Testis (tissue), 3 donors: ENCODE data around the gene SH3RF2. TPM values are rescaled to one million over a fixed set of nuclear protein-coding genes. Genes with fewer than 3 reads are reported as not detected.

Experiments used
- DNase-seq: peaks from one replicate; pipeline ENCODE4 v3.0.0-alpha.2; 2019
- H3K27ac ChIP-seq, 2 donors: fragments of 200-600 bp; sonication (generic); one replicate each; pipeline ENCODE4 v1.5.1; 2019
- H3K27me3 ChIP-seq: fragments of 200-600 bp; sonication (generic); one replicate; pipeline ENCODE4 v1.5.1; 2019
- H3K36me3 ChIP-seq: fragments of 200-600 bp; sonication (generic); one replicate; pipeline ENCODE4 v1.5.1; 2017; ENCODE audit warnings: low read depth; ENCODE audit errors: missing control alignments
- H3K4me1 ChIP-seq: fragments of 200-600 bp; sonication (generic); one replicate; pipeline ENCODE4 v1.5.1; 2019
- H3K4me3 ChIP-seq, 2 donors: fragments of 200-600 bp; sonication (generic); one replicate each; pipeline ENCODE4 v1.5.1; 2017 to 2019
- H3K9me3 ChIP-seq: fragments of 200-600 bp; sonication (generic); one replicate; pipeline ENCODE4 v1.5.1; 2017
- POLR2A ChIP-seq: fragments of 450-650 bp; IDR thresholded peaks from one replicate; pipeline ENCODE4 v1.6.1; 2017; ENCODE audit warnings: antibody characterized with exemption, mild to moderate bottlenecking, moderate library complexity
- WGBS, 2 donors: methylation state at CpG; one replicate each; pipeline ENCODE4 v1.1.5; 2018; 5-methylcytosine and 5-hydroxymethylcytosine counted together
- intact Hi-C: fragments of 100-400 bp; cut with DNase I; formaldehyde crosslinking; loops from one replicate; pipeline ENCODE4 v1.15.1; 2023; ENCODE audit warnings: low total_unique reads
- polyA plus RNA-seq: library from polyadenylated mRNA; stranded (reverse); fragments of 350-450 nt; fragmentation: Illumina TruSeq; extraction: RNeasy Lipid Tissue Mini Kit (QIAGEN cat#74804); gene quantifications from one replicate; pipeline ENCODE4 v1.2.3, GENCODE V29; 2014; ENCODE audit warnings: low read depth, low replicate concordance; ENCODE audit not compliant: insufficient read depth
- total RNA-seq, 2 donors: library from RNA; depleted of rRNA; stranded (reverse); fragments of >200 nt; gene quantifications; one replicate each; pipeline ENCODE4 v1.2.3, GENCODE V29; 2016
- TF ChIP-seq, protein P1 (sequence below), 3 experiments: fragments of 450-650 bp in 2 of 3; fragments of 200-600 bp in 1 of 3; sonication (generic) in 1 of 3; IDR thresholded peaks; one replicate each; pipeline ENCODE4 v1.5.1; 2016 to 2019; ENCODE audit warnings: antibody characterized with exemption in 3 of 3, mild to moderate bottlenecking in 2 of 3, moderate library complexity in 1 of 3

Gene SH3RF2
- total and polyA plus RNA-seq, 3 donors from 2014 or later, result 127 to 416 (median 378) TPM

DNA sequence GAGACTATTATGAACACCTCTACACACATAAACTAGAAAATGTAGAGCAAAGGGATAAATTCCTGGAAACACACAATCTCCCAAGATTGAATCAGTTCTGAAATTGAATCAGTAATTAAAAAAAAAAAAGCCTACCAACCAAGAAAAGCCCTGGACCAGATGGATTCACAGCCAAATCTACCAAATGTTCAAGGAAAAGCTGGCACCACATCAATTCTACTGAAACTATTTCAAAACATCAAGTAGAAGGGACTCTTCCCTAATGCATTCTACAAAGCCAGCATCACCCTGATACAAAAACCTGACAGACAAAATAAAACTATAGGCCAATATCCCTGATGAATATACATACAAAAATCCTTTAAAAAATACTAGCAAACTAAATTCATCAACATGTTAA, 38.2 kb upstream of the SH3RF2 start:
- TF ChIP-seq, protein P1, sequence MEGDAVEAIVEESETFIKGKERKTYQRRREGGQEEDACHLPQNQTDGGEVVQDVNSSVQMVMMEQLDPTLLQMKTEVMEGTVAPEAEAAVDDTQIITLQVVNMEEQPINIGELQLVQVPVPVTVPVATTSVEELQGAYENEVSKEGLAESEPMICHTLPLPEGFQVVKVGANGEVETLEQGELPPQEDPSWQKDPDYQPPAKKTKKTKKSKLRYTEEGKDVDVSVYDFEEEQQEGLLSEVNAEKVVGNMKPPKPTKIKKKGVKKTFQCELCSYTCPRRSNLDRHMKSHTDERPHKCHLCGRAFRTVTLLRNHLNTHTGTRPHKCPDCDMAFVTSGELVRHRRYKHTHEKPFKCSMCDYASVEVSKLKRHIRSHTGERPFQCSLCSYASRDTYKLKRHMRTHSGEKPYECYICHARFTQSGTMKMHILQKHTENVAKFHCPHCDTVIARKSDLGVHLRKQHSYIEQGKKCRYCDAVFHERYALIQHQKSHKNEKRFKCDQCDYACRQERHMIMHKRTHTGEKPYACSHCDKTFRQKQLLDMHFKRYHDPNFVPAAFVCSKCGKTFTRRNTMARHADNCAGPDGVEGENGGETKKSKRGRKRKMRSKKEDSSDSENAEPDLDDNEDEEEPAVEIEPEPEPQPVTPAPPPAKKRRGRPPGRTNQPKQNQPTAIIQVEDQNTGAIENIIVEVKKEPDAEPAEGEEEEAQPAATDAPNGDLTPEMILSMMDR (IDR thresholded peaks at IDR 0.05), result no peak
- no peak for TF ChIP-seq POLR2A
- Histone ChIP-seq H3K4me1 (no peaks in the 10 kb centered on the region), H3K4me3 (no peak overlapping the region), H3K27me3 (no peaks in the 10 kb centered on the region), H3K27ac (no peak overlapping the region), H3K9me3 (no peaks in the 10 kb centered on the region), H3K36me3 (no peaks in the 10 kb centered on the region)
- intact Hi-C loops, result no loop called here
- DNase-seq, result no peak

DNA sequence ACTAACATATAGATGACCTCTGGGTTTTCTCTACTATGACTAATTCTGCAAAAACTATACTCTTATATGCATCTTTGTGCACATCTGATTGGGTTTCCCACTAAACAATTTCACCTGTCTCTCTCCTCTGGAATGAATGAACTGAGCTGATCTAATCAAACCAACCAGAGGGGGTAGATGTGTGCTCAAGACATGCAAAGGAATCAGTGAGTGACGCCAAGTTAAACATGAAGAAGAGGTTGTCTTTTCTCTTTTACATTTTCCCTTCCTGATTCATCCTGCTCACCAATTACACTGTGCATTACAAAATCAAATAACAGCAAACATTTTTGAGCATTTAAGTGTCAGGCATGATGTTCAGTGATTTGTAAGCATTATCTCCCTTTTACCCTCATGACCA, 34.0 kb upstream of the SH3RF2 start:
- no peak overlapping the region for H3K4me3 ChIP-seq
- H3K4me1 ChIP-seq, result no peaks in the 10 kb centered on the region
- intact Hi-C loops, result no loop called here
- H3K27me3 ChIP-seq, result no peaks in the 10 kb centered on the region
- WGBS, 2 donors, result 86 to 87% methylated on average over 1 of the region's 1 CpG
- no peak overlapping the region for H3K27ac ChIP-seq
- H3K36me3 ChIP-seq, result no peaks in the 10 kb centered on the region
- no peak for DNase-seq
- no peaks in the 10 kb centered on the region for H3K9me3 ChIP-seq
- no peak for TF ChIP-seq POLR2A
- TF ChIP-seq, protein P1 (IDR thresholded peaks at IDR 0.05), result no peak

DNA sequence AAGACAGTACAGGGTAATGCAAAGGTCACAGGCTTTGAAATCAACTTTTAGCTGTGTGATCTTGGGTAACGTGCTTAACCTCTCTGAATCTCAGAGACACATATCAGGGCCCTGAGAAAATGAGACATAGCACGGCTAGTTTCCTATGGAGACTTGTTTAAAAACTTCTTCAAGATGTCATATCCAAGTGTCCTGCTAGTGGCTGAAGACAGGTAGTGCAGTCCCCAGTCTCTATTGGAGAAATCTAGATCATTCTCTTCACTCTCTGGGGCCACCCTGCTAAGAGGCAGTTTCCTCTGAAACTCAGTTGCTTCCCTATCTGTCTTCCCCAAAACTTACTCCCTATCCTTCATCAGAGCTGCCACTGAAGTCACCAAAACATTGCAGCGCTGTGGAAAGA, 33.3 kb upstream of the SH3RF2 start:
- no peaks in the 10 kb centered on the region for H3K36me3 ChIP-seq
- H3K4me3 ChIP-seq, result no peak overlapping the region
- no peak for DNase-seq
- no peaks in the 10 kb centered on the region for H3K27me3 ChIP-seq
- no peaks in the 10 kb centered on the region for H3K4me1 ChIP-seq
- intact Hi-C loops, result no loop called here
- 84 to 86% methylated on average over 3 of the region's 3 CpGs for WGBS, 2 donors
- no peaks in the 10 kb centered on the region for H3K9me3 ChIP-seq
- TF ChIP-seq POLR2A, result no peak
- TF ChIP-seq, protein P1 (IDR thresholded peaks at IDR 0.05), result peak in 2 of 3 experiments; percentile 8 to 50
- no peak overlapping the region for H3K27ac ChIP-seq

DNA sequence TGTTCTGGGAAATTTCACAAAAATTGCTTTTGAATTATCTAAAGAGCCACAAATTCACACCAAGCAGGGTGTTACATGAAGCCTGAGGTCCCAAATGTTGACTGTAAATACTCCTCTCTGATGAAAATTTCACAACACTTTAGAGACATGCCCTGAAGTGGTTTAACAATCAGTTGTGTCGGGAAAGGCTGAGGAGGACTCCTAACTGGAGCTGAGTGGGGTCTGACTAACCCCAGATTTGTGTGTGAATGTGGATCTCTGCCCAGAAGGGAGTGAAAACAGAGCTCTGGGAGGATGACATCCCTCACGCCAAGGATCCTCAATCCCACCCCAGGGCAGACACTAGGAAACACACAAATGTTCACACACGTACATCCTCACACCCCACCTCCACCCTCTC, 32.5 kb upstream of the SH3RF2 start:
- intact Hi-C loops, result no loop called here
- WGBS, 2 donors, result 38 to 49% methylated on average over 3 of the region's 3 CpGs
- TF ChIP-seq, protein P1 (IDR thresholded peaks at IDR 0.05), result no peak
- no peaks in the 10 kb centered on the region for H3K9me3 ChIP-seq
- H3K4me3 ChIP-seq, result no peak overlapping the region
- no peaks in the 10 kb centered on the region for H3K4me1 ChIP-seq
- no peaks in the 10 kb centered on the region for H3K27me3 ChIP-seq
- no peak for DNase-seq
- H3K36me3 ChIP-seq, result no peaks in the 10 kb centered on the region
- no peak overlapping the region for H3K27ac ChIP-seq

DNA sequence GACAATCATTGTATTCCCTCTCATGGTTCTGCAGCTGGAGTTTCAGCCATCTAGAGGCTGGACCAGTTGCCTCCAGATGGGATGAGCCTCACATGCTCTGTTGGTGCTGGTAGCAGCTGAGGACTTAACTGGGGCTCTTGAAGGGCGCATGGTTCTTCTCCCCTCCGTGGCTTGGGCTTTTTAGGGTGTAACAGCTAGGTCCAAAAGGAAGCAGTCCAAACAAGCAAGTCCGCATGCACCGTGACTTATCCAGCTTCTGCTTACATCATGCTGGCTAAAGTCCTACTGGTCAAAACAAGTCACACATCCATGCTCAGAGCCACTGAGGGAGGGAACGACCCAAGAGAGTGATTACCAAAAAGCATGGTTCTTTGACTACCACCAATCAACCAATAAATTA, 31.6 kb upstream of the SH3RF2 start:
- H3K4me3 ChIP-seq, result no peak overlapping the region
- TF ChIP-seq, protein P1 (IDR thresholded peaks at IDR 0.05), result no peak
- H3K27me3 ChIP-seq, result no peaks in the 10 kb centered on the region
- WGBS, 2 donors, result 87 to 90% methylated on average over 5 of the region's 5 CpGs
- H3K4me1 ChIP-seq, result no peaks in the 10 kb centered on the region
- H3K27ac ChIP-seq, result no peak overlapping the region
- no peaks in the 10 kb centered on the region for H3K36me3 ChIP-seq
- no peaks in the 10 kb centered on the region for H3K9me3 ChIP-seq
- intact Hi-C loops, result no loop called here
- no peak for DNase-seq
